SHP77 treated with DMSO at 0.1 percent for 48 hours (cell line): ENCODE data around the gene BCL2L13.
A peak's percentile ranks its signal among the peaks of the same experiment; 100 is the strongest.
"Not testable (repeated sequence)": the region's sequence is repeated elsewhere in the genome, so short reads cannot be mapped to it uniquely, and the experiment has no call there.

Source experiments
- DNase-seq: peaks from one replicate; lab custom pipeline; 2025; lab: John Stamatoyannopoulos, UW

Gene BCL2L13

GRCh38 chr22:17638432-17639246 lies at the start of gene BCL2L13:
TSS of gene BCL2L13 (plus strand) at chr22:17638757. CDS start at chr22:17655712, 16,955 bp downstream.
- peak; percentile 82 for DNase-seq

- DNase-seq: no peak
Observed at GRCh38 chr22:17589810-17590375, 48.7 kb upstream of the BCL2L13 start.

- no peak for DNase-seq
Observed at GRCh38 chr22:17590586-17590985, 48.0 kb upstream of the BCL2L13 start.

- no peak for DNase-seq
Observed at GRCh38 chr22:17592201-17592600, 46.4 kb upstream of the BCL2L13 start.

DNA sequence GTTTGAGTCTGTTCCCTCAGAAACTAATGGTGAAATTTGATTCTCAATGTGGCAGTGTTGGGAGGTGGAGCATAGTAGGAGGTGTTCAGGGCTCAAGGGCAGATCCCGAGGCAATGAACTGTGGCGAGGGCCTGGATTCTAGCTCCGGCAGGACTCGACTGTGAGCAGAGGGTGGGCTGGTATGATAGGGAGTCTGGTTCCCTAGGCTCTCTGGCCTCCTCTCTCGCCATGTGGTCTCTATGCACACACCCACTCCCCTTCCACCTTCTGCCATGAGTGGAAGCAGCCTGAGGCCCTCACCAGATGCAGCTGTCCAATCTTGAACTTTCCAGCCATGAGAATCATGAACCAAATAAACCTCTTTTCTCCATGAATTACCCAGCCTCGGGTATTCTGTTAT lies 42.3 kb upstream of the BCL2L13 start:
- no peak for DNase-seq

GRCh38 chr22:17597217-17597616 lies 41.3 kb upstream of the BCL2L13 start:
- DNase-seq: no peak

DNA sequence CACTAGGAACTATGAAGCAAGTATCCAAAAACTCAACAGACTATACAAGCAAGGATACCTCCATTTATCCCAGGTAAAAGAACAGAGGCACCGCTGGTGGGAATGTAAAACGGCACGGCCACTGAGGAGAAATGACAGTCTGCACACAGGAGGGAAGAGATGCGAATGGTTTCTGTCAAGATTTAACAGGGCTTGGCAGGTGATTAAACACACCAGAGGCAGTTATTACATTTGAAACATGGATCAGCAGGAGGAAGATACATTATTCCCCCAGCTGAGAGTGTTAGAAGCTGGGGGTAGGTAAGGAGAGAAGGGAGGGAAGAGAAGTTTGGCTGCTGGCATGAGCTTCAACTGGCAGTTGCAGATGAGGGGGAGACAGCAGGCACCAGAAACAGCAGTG lies 40.2 kb upstream of the BCL2L13 start:
- DNase-seq: no peak

GRCh38 chr22:17601031-17601430 lies 37.5 kb upstream of the BCL2L13 start:
- DNase-seq: no peak

GRCh38 chr22:17603668-17604067 lies 34.9 kb upstream of the BCL2L13 start:
- no peak for DNase-seq

DNA sequence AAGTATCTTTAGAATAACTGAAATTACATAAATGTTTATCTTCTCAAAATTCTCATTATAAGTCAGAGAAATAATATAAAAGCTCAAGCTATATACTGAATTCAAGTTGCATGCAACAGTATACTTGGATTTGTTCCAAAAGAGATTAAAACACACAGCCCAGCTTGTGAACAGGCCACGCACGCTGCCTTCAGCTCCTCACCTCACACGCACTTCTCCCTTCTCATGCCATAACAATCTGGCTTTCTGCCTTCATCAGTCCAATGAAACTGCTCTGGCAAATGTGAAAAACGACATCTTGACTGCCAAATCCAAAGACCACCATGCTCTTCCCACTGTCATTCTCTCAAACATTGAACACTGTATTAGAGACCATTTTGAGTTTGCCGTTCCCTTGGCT lies 32.1 kb upstream of the BCL2L13 start:
- no peak for DNase-seq

DNA sequence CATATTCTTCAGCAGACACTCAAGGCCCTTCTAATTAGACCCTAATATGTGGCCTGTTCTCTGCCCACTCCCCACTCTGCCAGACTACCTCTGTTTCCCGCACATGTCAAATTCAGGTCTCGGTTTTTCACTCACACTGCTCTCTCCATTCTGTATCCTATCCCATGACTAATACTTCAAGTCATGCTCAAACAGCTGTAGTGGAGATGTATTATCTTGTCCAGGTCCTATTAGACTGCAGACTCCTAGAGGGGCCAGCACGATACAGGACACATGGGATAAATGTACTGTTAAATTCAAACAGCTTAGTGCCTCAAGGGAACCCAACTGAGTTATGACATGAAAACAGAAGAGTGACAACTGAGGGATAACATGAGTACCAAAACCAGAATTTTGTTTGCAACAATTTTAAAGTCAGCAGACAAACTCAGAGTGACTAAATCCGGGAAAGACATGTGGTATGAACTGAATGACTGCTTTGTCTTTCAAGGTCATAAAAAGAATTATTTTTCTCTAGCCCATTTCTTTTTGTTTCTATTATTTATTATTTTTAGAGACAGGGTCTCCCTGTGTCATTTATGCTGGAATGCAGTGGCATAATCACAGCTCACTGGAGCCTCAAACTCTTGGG lies 30.6 kb upstream of the BCL2L13 start:
- no peak for DNase-seq

DNA sequence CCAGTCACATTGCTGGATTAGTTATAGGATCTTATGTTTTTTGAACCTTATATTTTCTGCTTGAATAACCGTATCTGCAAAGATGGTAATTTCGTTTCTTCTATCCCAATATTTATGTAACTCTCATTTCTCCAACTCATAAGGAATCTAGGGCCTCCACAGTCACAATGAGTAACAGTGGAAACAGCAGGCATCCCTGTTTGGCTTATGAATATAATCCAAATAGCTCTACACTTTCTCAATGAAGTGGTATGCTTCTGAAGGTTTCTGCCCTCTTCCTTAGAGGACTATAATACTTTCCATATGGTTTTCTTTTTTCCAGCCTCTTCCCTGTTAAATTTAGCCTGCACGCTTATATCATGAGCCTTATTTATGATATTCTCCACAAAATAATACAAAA lies 26.5 kb upstream of the BCL2L13 start:
- DNase-seq: no peak

DNA sequence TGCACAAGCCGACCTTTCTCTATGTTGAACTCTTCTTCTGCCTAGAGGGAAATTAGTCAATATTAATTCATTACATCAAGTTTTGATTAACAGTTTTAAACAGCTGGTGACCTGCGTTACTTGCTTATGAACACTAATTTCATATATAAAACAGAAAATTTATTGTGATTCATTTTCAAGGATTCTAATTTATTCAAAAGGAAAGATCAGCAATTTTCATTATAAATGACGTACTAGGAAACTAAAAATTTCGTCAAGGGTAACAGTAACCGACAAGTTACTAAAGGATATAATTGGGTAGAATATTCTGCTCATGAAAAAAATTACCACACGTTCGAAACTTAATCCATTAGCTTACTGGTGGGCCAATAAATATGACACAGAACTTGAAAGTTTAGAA lies 25.3 kb upstream of the BCL2L13 start:
- DNase-seq: no peak

DNA sequence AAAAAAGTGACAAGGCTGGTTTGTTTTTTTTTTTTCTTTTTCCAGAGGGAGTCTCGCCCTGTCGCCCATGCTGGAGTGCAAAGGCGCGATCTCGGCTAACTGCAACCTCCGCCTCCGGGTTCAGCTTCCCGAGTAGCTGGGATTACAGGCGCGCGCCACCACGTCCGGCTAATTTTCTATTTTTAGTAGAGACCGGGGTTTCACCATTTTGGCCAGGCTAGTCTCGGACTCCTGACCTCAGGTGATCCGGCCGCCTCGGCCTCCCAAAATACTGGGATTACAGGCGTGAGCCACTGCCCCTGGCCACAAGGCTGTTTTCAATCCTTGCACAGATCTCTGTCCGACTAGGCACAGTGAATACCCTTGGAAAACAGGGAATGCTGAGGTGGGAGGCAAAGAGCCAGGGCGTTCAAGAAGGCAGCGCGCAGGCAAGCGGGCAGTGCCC lies 10.6 kb upstream of the BCL2L13 start:
- DNase-seq: no peak

DNA sequence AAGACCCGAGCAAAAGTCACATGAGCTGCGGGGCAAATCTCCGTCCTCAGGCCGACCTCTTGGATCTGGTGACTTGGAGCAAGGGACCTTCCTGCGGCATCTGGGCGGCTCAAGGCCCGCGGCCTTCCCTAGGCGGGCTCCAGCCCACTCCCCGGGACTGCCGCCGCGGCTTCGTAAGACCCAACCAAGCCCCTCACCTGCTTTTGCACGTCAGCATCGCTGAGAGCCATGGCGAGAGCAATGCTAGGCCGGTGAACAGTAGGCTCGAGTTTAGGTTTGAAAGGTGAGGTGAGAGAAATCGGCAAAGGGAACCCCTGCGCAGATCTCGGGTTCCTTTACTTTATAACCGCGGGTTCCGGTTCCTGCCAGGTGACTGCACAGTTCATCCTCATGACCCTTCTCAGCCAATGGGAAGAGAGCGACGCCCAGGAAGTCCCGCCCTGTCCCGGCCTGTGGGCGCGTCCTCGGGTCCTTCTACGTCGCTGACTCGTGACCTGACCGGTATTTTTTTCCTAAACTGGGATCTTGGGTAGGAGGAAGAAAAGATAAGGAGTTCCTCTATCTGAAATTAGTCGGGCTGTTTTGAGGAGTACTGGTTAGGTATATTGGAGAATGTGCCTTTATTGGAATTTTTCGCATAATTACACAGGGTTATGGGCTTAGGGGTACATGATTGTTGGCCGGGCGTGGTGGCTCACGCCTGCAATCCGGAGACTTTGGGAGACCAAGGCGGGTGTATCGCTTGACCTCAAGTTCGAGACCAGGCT lies 10.0 kb upstream of the BCL2L13 start, which contains the start of gene ATP6V1E1:
TSS of gene ATP6V1E1 (minus strand) at position 344 of the 767 bp plus-strand sequence. CDS start at position 230, 114 bp downstream.
- DNase-seq: peak; percentile 91

DNA sequence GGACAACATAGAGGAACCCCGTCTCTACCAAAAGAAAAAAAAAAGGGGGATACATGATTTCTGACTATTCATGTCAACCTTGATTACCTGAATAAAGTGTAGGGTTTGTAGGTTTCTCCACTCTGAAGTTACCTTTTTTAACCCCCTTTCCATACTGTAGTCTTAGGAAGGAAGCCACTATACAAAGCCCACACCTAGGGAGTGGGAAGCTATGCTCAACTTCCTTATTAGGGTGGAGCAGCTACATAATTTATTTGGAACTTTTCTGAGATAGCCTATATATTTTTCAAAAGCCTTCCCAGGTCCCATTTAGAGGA lies 9.4 kb upstream of the BCL2L13 start:
- DNase-seq: no peak

DNA sequence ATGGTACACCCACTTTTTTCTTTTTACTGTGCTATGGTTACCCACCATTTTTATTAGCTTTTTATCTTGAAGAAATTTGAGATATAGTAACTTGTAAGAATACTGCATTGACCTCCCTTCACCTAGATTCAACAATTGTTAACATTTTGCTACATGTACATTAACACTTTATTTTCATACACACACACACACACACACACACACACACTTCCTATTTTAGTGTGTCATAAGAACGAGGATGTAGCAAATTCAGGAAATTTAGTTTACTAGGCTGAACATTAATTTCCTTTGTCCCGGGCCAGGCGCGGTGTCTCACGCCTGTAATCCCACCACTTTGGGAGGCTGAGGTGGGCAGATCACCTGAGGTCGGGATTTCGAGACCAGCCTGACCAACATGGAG lies 8.9 kb upstream of the BCL2L13 start:
- no peak for DNase-seq

GRCh38 chr22:17631076-17631565 lies 7.4 kb upstream of the BCL2L13 start:
- DNase-seq: no peak

DNA sequence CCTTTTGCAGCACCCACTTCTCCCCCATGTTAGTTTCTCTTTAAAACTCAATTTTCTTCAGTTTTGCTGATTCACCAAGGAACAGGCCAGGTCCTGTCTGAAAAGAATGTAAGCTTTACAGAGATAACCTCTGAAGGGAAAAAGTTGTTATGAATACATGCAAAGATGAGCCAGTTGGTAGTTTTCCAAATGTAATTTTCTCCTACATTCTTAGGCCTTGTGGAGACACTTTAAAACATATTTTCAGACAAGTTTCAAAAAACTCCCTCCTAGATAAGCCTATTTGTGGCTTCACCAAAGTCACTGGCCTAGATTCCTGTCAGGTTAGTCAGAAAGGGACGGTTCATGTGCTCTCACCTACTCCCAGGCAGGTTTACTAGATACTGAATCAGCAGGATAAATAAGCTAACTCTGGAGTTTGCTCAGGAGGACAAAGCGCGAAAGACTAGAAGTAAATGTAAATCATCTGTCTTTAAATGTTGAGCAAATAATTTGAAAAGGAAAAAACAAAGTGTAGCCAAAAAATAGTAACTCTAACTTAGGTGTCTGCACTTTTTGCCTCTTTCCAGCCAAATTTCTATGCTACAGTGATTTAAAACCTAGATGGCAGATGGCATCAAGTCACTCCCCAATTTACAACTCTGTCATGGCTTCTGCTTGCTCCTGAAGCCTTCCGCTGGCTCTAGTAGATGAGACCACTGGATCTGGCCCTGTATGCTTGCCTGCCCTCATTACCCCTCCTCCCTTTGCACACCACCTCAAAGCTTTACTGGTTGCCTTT lies 5.2 kb upstream of the BCL2L13 start:
- DNase-seq: no peak

- no peak for DNase-seq
Observed at GRCh38 chr22:17633998-17634323, 4.6 kb upstream of the BCL2L13 start.

DNA sequence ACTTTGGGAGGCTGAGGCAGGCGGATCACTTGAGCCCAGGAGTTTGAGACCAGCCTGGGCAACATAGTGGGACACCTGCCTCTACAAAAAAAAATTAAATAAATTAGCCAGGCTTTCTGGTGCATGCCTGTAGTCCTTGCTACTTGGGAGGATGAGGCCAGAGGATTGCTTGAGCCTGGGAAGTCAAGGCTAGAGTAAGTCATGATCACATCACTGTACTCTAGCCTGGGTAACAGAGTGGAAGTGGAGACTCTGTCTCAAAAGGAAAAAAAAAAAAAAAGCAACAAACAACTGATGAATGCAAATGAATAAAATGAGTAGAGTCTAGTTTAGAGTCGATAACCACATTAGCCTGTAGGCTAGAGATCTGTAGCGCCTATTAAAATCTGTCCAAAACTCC lies 3.9 kb upstream of the BCL2L13 start:
- no peak for DNase-seq

GRCh38 chr22:17636850-17637249 lies 1.7 kb upstream of the BCL2L13 start:
- not testable (repeated sequence) for DNase-seq
